Mucosa of descending colon (tissue), 3 donors: ENCODE measurements around the gene FBN1. TPM values are rescaled to one million over a fixed set of nuclear protein-coding genes. Genes with fewer than 3 reads are reported as not detected.

Source experiments
- ATAC-seq: fragments of 200-7000 bp; cut with Tn5 transposase; one replicate; pipeline ENCODE4 v1.9.1; 2020; ENCODE audit warnings: mild to moderate bottlenecking, moderate library complexity
- DNase-seq, 3 donors: peaks; one replicate each; pipeline ENCODE4 v3.0.0-alpha.2; 2020
- H3K36me3 ChIP-seq: fragments of 200-600 bp; one replicate; pipeline ENCODE4 v1.8.0; 2021; ENCODE audit warnings: low read depth, mild to moderate bottlenecking
- H3K4me1 ChIP-seq: fragments of 200-600 bp; one replicate; pipeline ENCODE4 v1.8.0; 2021; ENCODE audit warnings: low read depth, mild to moderate bottlenecking
- H3K4me3 ChIP-seq: fragments of 200-600 bp; one replicate; pipeline ENCODE4 v1.8.0; 2021; ENCODE audit warnings: mild to moderate bottlenecking
- H3K9me3 ChIP-seq: fragments of 200-600 bp; one replicate; pipeline ENCODE4 v1.8.0; 2021; ENCODE audit warnings: mild to moderate bottlenecking
- CTCF ChIP-seq: fragments of 200-600 bp; IDR thresholded peaks from one replicate; pipeline ENCODE4 v1.8.0; 2022; ENCODE audit warnings: antibody characterized with exemption, mild to moderate bottlenecking
- intact Hi-C, 2 donors: fragments of 100-400 bp; cut with DNase I in 1 of 2; cut with micrococcal nuclease in 1 of 2; formaldehyde crosslinking; loops; one replicate each; pipeline versions ENCODE4 v1.11.0 to v1.11.1; 2022; cut with DNase I, micrococcal nuclease
- total RNA-seq, 3 donors: library from RNA; stranded (reverse); fragmentation: NEBNext Ultra II Directional in 2 of 3; extraction: Animal tissue kit (Norgen Biotek cat#: 25700) in 2 of 3; gene quantifications; one replicate each; pipeline versions ENCODE4 v1.2.1 to v1.2.4, GENCODE V29; 2021 to 2023
- donor health status: DM: no; HTN: no; CAD: no; lungs with moderate emphysema.
- donor health status: DM: no; HTN: no; CAD: no.
- donor health status: DM: no; HTN: yes; CAD: no.

Gene FBN1
- total RNA-seq, 3 donors from 2014 or later, result 9.3 to 47.9 (median 35.9) TPM

GRCh38 chr15:48541341-48542278 lies 103.9 kb downstream of the FBN1 start:
- no peaks in the 10 kb centered on the region for H3K36me3 ChIP-seq
- no peaks in the 10 kb centered on the region for H3K4me1 ChIP-seq
- no peaks in the 10 kb centered on the region for H3K9me3 ChIP-seq
- ATAC-seq (peak; percentile 36), DNase-seq (no peak)
- no peak overlapping the region for H3K4me3 ChIP-seq
- no peak for TF ChIP-seq CTCF
- intact Hi-C loops, result no loop called here

GRCh38 chr15:48540756-48541155 lies 104.8 kb downstream of the FBN1 start:
- Histone ChIP-seq H3K4me1 (no peaks in the 10 kb centered on the region), H3K4me3 (no peak overlapping the region), H3K36me3 (no peaks in the 10 kb centered on the region), H3K9me3 (no peaks in the 10 kb centered on the region)
- DNase-seq (no peak), ATAC-seq (no peak)
- no peak for TF ChIP-seq CTCF
- intact Hi-C loops, result no loop called here

- no peaks in the 10 kb centered on the region for H3K9me3 ChIP-seq
- H3K36me3 ChIP-seq, result no peaks in the 10 kb centered on the region
- no peaks in the 10 kb centered on the region for H3K4me1 ChIP-seq
- no peak for DNase-seq
- intact Hi-C loops, result no loop called here
- no peak for TF ChIP-seq CTCF
- H3K4me3 ChIP-seq, result no peak overlapping the region
- no peak for ATAC-seq
Measured at GRCh38 chr15:48538941-48539340, 106.6 kb downstream of the FBN1 start.

GRCh38 chr15:48537271-48538113 lies 108.0 kb downstream of the FBN1 start:
- ATAC-seq, result no peak
- DNase-seq, result no peak
- no peaks in the 10 kb centered on the region for H3K9me3 ChIP-seq
- no peak for TF ChIP-seq CTCF
- no peaks in the 10 kb centered on the region for H3K4me1 ChIP-seq
- no peak overlapping the region for H3K4me3 ChIP-seq
- intact Hi-C loops, result no loop called here
- H3K36me3 ChIP-seq, result no peaks in the 10 kb centered on the region

GRCh38 chr15:48536681-48537091 lies 108.8 kb downstream of the FBN1 start:
- ATAC-seq (no peak), DNase-seq (no peak)
- no peaks in the 10 kb centered on the region for H3K9me3 ChIP-seq
- intact Hi-C loops, result no loop called here
- H3K4me3 ChIP-seq, result no peak overlapping the region
- H3K36me3 ChIP-seq, result no peaks in the 10 kb centered on the region
- no peak for TF ChIP-seq CTCF
- no peaks in the 10 kb centered on the region for H3K4me1 ChIP-seq
